Neural cell (in vitro differentiated cells): ENCODE data around the gene GTPBP6. TPM values are rescaled to one million over a fixed set of nuclear protein-coding genes. Genes with fewer than 3 reads are reported as not detected.

Experiments
- H2AFZ ChIP-seq: fragments of 200-600, 300-800 bp; sonication (generic), shearing (Covaris generic); 2 replicates; pipeline ENCODE4 v1.6.0; 2014; ENCODE audit warnings: low read depth, mild to moderate bottlenecking, antibody characterized with exemption, low read length, moderate library complexity
- H3F3A ChIP-seq: fragments of 200-600 bp; shearing (Covaris generic); 2 replicates; pipeline ENCODE4 v1.6.1; 2016; ENCODE audit warnings: mild to moderate bottlenecking, moderate library complexity, mixed read lengths, antibody characterized with exemption, low read length; ENCODE audit not compliant: insufficient read depth, poor library complexity, severe bottlenecking
- H3K27ac ChIP-seq: fragments of 200-600, 300-800 bp; sonication (generic), shearing (Covaris generic); 2 replicates; pipeline ENCODE4 v1.5.1; 2014; ENCODE audit warnings: mild to moderate bottlenecking, low read length, moderate library complexity
- H3K27me3 ChIP-seq: fragments of 300-800, 200-600 bp; sonication (generic), shearing (Covaris generic); 2 replicates; pipeline ENCODE4 v1.6.0; 2014; ENCODE audit warnings: mild to moderate bottlenecking, low read depth, low read length, moderate library complexity; ENCODE audit not compliant: insufficient read depth
- H3K36me3 ChIP-seq: fragments of 300-800, 200-600 bp; sonication (generic), shearing (Covaris generic); 2 replicates; pipeline ENCODE4 v1.5.1; 2014; ENCODE audit warnings: mild to moderate bottlenecking, antibody characterized with exemption, low read length, moderate library complexity; ENCODE audit not compliant: insufficient read depth
- H3K4me2 ChIP-seq: fragments of 300-800, 200-600 bp; sonication (generic), shearing (Covaris generic); 2 replicates; pipeline ENCODE4 v1.6.0; 2014; ENCODE audit warnings: mild to moderate bottlenecking, low read length
- H3K4me3 ChIP-seq: fragments of 300-800, 200-600 bp; sonication (generic), shearing (Covaris generic); 2 replicates; pipeline ENCODE4 v1.5.1; 2014; ENCODE audit warnings: mild to moderate bottlenecking, low read length, moderate library complexity
- H3K79me2 ChIP-seq: fragments of 200-600 bp; shearing (Covaris generic); replicated peaks from 2 replicates; pipeline ENCODE4 v1.6.0; 2014; ENCODE audit warnings: mild to moderate bottlenecking, low read length, moderate library complexity; ENCODE audit not compliant: insufficient read depth
- H3K9ac ChIP-seq: fragments of 300-800, 200-600 bp; sonication (generic), shearing (Covaris generic); 2 replicates; pipeline ENCODE4 v1.6.1; 2016; ENCODE audit warnings: mild to moderate bottlenecking, low read length, mixed read lengths
- H3K9me2 ChIP-seq: fragments of 200-600 bp; shearing (Covaris generic); 2 replicates; pipeline ENCODE4 v1.6.1; 2016; ENCODE audit warnings: mild to moderate bottlenecking, low read length, mixed read lengths; ENCODE audit not compliant: insufficient read depth
- H3K9me3 ChIP-seq: fragments of 200-600, 300-800 bp; sonication (generic), shearing (Covaris generic); 2 replicates; pipeline ENCODE4 v1.6.1; 2016; ENCODE audit warnings: mild to moderate bottlenecking, mixed run types, low read length, moderate library complexity, mixed read lengths
- H4K20me1 ChIP-seq: fragments of 200-600 bp; shearing (Covaris generic); 2 replicates; pipeline ENCODE4 v1.6.1; 2016; ENCODE audit warnings: mild to moderate bottlenecking, mixed run types; ENCODE audit not compliant: insufficient read depth
- EP300 ChIP-seq: fragments of 450-650 bp; conservative IDR thresholded peaks from 2 replicates; pipeline ENCODE4 v1.6.1; 2014; ENCODE audit warnings: antibody characterized with exemption, mild to moderate bottlenecking, moderate library complexity; ENCODE audit not compliant: poor library complexity, severe bottlenecking
- EZH2 ChIP-seq: fragments of 200-600, 300-800 bp; shearing (Covaris generic), sonication (generic); IDR thresholded peaks from 2 replicates; pipeline ENCODE4 v1.6.1; 2014; ENCODE audit warnings: antibody characterized with exemption, low read length, borderline replicate concordance, mild to moderate bottlenecking; ENCODE audit not compliant: insufficient read depth, poor library complexity, severe bottlenecking
- MXI1 ChIP-seq: fragments of 450-650 bp; conservative IDR thresholded peaks from 2 replicates; pipeline ENCODE4 v1.6.1; 2014; ENCODE audit warnings: antibody characterized with exemption, mild to moderate bottlenecking; ENCODE audit not compliant: poor library complexity, severe bottlenecking
- POLR2AphosphoS5 ChIP-seq: IDR thresholded peaks from 2 replicates; pipeline ENCODE4 v1.6.1; 2012
- RAD21 ChIP-seq: fragments of 450-650 bp; conservative IDR thresholded peaks from 2 replicates; pipeline ENCODE4 v1.6.1; 2014; ENCODE audit warnings: antibody characterized with exemption, mild to moderate bottlenecking, moderate library complexity
- REST ChIP-seq: IDR thresholded peaks from 2 replicates; pipeline ENCODE4 v1.6.1; 2012; ENCODE audit warnings: borderline replicate concordance
- SMC3 ChIP-seq: fragments of 450-650 bp; conservative IDR thresholded peaks from 2 replicates; pipeline ENCODE4 v1.6.1; 2014; ENCODE audit warnings: antibody characterized with exemption, mild to moderate bottlenecking, moderate library complexity; ENCODE audit not compliant: poor library complexity
- TAF1 ChIP-seq: IDR thresholded peaks from 2 replicates; pipeline ENCODE4 v1.6.1; 2012; ENCODE audit warnings: low read depth
- polyA plus RNA-seq: library from polyadenylated mRNA; depleted of rRNA; stranded (reverse); fragments of >200 nt; gene quantifications from 2 replicates; pipeline ENCODE4 v1.2.3, GENCODE V29; 2014
- TF ChIP-seq, protein P1 (sequence below): fragments of 450-650 bp; IDR thresholded peaks from 2 replicates; pipeline ENCODE4 v1.5.1; 2014; ENCODE audit warnings: antibody characterized with exemption, mild to moderate bottlenecking, moderate library complexity; ENCODE audit not compliant: poor library complexity, severe bottlenecking

Gene GTPBP6
- polyA plus RNA-seq, 1 donor from 2014 or later, result 23.6 TPM

- no peaks in the 10 kb centered on the region for H4K20me1 ChIP-seq
- H2AFZ ChIP-seq, result no peak overlapping the region
- H3K36me3 ChIP-seq, result no peaks in the 10 kb centered on the region
- H3K9ac ChIP-seq, result no peak overlapping the region
- no peak overlapping the region for H3K4me3 ChIP-seq
- H3K4me2 ChIP-seq, result no peak overlapping the region
- H3K9me3 ChIP-seq, result peaks cover 8% of the 10 kb centered on the region
- H3K9me2 ChIP-seq, result no peaks in the 10 kb centered on the region
- no peak overlapping the region for H3K27ac ChIP-seq
- TF ChIP-seq MXI1 (no peak), RAD21 (no peak), TAF1 (no peak), EP300 (no peak), REST (no peak), EZH2 (no peak), SMC3 (no peak)
- TF ChIP-seq, protein P1, sequence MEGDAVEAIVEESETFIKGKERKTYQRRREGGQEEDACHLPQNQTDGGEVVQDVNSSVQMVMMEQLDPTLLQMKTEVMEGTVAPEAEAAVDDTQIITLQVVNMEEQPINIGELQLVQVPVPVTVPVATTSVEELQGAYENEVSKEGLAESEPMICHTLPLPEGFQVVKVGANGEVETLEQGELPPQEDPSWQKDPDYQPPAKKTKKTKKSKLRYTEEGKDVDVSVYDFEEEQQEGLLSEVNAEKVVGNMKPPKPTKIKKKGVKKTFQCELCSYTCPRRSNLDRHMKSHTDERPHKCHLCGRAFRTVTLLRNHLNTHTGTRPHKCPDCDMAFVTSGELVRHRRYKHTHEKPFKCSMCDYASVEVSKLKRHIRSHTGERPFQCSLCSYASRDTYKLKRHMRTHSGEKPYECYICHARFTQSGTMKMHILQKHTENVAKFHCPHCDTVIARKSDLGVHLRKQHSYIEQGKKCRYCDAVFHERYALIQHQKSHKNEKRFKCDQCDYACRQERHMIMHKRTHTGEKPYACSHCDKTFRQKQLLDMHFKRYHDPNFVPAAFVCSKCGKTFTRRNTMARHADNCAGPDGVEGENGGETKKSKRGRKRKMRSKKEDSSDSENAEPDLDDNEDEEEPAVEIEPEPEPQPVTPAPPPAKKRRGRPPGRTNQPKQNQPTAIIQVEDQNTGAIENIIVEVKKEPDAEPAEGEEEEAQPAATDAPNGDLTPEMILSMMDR, result no peak
- H3K79me2 ChIP-seq, result no peaks in the 10 kb centered on the region
- H3F3A ChIP-seq, result no peaks in the 10 kb centered on the region
- peaks cover 5% of the 10 kb centered on the region for H3K27me3 ChIP-seq
These were observed 48.8 kb upstream of the GTPBP6 start for GRCh38 chrX:367349-367748.

DNA sequence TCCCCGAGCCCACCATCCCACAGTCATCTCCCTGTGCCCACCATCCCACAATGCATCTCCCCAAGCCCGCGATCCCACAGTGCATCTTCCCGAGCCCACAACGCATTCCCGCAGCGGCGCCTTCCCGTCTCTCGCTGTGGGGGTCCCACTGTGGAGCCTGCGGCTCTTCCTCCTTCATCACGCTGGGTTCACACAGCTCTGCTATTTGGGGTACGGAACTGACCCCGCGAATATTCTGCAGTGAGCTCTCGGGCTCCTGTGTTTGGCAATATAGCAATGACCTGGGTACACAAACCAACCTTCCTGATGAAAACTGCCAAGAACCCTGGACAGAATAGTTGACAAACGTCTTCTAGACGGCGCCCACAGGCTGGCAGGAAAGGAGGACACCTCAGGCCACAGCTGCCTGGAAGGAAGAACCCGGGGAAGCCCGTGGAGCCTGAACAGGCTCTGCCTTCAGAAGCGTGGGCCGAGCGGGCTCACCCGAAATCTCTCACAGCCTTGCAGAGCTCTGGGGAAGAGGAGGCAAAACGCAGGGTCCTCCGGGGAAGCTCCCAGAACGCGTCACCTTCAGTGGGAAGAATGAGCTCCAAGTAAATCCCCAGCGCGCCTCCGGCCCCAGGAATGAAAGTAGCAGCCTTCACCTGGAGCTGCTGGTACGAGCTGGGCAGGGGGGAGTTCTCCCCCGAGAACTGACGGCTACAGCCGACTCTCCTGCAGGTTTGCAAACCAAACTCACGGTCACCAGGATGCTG, 45.2 kb upstream of the GTPBP6 start:
- no peak overlapping the region for H2AFZ ChIP-seq
- TF ChIP-seq RAD21 (no peak), TAF1 (no peak), REST (no peak), SMC3 (no peak), POLR2AphosphoS5 (no peak), MXI1 (no peak), EZH2 (no peak), EP300 (no peak)
- TF ChIP-seq, protein P1, result no peak
- H3K27ac ChIP-seq, result no peak overlapping the region
- H3K79me2 ChIP-seq, result no peaks in the 10 kb centered on the region
- no peak overlapping the region for H3K4me3 ChIP-seq
- peaks cover 17% of the 10 kb centered on the region for H3K9me3 ChIP-seq
- H3K9me2 ChIP-seq, result no peaks in the 10 kb centered on the region
- no peaks in the 10 kb centered on the region for H3F3A ChIP-seq
- no peaks in the 10 kb centered on the region for H3K27me3 ChIP-seq
- no peak overlapping the region for H3K4me2 ChIP-seq
- peaks cover 13% of the 10 kb centered on the region for H3K36me3 ChIP-seq
- no peak overlapping the region for H3K9ac ChIP-seq
- no peaks in the 10 kb centered on the region for H4K20me1 ChIP-seq
